ENCODE data around the gene TEAD1.

TEAD1 gene

DNA sequence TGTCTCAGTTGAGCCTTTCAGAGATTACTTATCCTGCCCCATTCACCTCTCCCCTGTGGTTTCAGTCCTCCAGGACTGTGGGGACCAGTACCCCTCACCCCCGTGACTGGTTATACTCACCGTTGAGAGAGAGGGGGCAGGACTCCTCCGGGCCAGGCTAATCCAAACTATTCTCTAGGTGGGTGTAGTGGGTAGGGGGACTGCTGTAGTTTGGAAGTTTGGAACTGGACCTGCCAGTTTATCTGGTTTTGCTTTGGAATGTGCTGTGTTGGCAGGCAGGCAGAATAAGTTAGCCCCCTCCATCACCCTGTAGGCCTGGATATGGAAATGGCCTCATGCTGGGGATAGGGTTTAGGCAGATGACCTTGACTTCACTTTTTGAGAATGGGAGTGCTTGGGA lies 13.5 kb downstream of the TEAD1 start:
- no peak for DNase-seq

GRCh38 chr11:12689029-12689755 lies 15.0 kb downstream of the TEAD1 start:
- no peak for DNase-seq

- no peak for DNase-seq
Observed at GRCh38 chr11:12690663-12691062, 16.4 kb downstream of the TEAD1 start.

- no peak for DNase-seq
Observed at GRCh38 chr11:12691473-12691872, 17.3 kb downstream of the TEAD1 start.

DNA sequence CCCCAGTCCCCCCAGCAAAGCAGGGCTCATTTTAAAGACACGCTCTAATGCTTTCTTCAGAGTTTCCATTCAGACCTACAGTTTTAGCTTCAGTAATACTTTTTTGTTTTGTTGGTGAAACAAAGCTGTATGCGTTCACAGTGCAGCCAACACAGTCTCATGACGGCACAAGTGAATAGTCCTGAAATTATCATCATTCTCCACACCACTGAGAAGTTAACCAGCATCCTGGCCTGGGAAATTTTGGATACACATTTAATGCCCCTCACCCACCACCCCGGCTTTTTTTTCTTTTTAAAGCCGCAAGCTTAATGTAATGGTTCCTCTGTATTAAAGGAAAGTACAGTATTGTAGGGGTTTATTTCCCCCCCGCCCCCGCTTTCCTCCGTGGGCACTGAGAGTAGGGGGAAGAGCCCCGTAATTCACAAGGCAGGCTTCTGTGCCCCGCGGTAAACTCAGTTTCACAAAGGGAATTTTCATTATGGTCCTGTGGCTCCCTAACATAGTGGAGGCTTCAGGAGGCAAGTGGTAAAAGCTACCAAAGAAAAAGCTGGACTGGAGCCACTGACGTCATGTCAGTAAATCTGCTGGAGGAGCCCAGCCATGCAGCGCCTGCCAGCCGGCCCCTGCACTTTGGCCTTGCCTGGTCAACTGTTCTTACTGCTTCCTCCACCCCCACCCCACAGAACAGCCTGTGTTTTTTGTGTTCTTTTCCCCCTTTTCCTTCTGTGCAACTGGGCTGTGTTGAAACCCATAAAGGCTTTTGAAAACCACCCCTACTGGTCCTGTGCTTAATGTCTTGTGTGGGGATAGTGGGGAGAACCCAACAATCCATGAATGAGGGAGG lies 18.2 kb downstream of the TEAD1 start:
- DNase-seq, result no peak

DNA sequence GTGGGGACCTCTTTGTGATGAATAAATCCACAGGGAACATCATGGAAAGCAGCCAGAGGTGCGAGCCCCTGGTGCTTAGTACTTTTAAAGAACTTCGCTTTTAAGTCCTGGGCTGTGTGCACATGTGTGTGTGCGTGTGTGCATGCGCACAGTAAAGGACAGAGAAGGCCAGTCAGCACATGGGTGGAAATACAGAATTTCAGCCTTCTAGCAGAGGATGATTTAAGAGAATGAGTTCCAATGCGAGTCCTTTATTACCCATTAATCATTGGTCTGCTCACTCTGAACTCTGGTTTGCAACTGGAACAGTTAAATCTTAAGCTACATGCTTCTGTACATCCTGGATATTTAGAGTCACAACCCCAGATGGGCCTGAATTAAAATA lies 18.9 kb downstream of the TEAD1 start:
- DNase-seq, result no peak

DNA sequence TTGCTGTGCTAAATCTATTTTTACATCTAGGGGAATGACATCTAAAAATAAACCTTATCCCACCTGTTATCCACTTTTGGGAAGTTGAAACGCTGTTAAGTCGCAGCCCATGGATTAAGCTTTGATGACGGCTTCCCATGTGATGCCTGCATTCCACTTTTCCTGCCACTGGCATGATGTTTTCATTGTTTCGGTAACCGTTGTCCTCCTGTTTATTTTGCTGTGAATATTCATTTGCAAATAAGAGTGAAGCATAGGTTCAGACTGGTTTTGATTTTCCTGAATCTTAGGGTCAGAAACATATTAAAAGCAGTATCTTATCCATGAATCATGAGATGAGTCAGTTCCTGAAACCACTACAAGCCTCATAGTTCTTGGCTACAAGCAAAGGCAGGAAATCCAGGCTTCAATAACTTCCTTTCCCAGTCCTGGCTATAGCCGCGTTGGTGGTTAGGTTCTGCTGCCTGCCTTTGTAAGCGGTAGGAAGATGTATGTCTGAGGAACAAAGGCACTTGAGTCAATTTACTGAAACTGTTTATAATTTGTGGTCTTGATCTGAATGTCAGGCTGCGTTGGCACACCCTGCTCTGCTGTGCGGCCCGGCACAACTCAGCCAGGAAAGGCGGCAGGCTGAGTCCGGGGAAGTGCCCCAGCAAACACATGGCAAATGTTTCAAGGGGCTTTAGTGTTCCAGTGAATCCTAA lies 19.4 kb downstream of the TEAD1 start:
- no peak for DNase-seq

- DNase-seq, result no peak
Observed at GRCh38 chr11:12694183-12694531, 19.9 kb downstream of the TEAD1 start.

GRCh38 chr11:12695221-12695794 lies 21.1 kb downstream of the TEAD1 start:
- DNase-seq, result no peak

- no peak for DNase-seq
Observed at GRCh38 chr11:12695873-12696272, 21.7 kb downstream of the TEAD1 start.

DNA sequence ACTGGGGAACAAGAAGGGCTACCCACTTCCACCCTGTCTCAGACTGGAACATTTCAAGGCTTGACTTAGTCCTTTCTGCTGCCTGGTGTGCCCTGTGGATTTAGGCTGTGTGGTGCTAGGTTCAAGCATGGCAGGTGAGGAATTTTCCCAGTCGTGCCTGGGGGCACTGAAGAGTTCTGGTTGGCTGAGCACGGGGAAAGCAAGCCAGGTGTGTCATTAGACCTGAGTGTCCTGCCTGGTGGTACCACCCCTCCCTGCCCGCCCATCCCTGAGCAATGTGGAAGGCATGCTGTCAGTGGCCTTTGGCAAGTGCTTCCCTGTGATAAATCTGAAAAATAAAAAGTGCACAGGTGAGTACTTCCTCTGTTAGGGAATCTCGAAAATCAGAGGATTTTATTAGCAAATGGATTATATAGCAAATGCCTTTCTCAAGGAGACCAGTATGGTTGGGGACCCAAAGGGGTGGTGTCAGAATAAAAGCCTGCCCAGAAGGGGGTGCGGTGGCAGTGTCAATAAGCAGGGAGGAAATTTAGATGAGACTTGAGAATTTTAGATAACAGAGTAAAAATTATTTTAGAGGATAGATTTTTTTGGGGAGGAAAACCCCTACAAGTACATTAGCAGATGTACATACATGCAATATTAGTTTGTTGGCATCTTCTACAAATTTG lies 22.8 kb downstream of the TEAD1 start:
- DNase-seq, result no peak

DNA sequence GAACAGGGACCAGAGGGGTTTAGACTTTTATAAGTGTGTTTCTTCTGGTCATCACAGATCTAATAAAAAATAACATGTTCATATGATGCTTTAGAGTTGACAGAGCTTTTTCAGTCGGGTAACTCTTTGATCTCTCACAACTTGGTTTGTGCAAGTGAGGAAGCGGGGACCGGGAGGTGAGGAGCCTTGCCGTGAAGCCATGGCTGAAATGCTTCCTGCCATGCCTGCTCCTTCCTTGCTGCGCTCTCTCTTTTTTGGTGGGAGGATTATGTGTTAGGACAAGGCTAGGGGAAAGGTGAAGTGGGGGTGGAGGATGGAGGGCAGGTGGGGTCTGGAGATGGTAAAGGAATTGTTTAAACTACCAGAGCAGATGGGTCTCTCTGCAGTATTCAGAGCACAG lies 23.8 kb downstream of the TEAD1 start:
- no peak for DNase-seq

DNA sequence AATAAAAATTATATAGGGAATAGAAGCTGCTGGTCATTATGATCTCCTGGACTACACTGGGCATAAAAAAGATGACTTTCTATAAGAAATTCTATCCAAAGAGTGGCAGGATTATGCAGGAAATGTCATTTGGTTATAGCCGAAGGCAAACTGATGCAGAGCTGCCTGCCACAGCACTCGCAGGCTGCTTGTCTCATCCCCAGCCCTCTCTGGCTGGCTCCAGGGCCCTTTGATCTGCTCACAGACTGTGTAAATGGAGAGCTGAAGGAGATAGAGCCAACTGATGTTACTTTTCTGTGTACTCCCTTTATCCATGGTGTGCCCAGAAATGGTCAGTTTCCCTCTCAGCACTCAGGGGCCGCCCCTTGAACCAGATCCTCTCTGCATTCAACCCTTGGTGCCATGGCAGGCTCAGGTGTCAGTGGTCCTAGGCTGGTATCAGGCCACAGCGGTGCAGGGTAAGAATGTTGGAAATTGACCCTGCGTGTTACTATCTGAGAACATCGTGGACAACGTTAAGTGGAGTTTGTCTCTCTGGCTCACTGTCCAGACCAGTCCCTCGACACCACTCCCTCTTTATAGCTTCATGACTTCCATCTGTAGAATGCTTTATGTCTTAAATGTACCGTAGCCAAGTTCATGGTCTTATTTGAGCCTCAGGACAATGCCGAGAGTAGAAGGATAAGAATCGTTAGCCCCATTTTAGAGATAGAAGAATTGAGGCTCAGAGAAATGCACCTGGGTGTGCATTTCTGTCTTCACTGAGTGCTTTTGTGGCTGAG lies 27.8 kb downstream of the TEAD1 start:
- DNase-seq, result no peak

GRCh38 chr11:12702999-12703453 lies 28.8 kb downstream of the TEAD1 start:
- no peak for DNase-seq

- no peak for DNase-seq
Observed at GRCh38 chr11:12704049-12704448, 29.8 kb downstream of the TEAD1 start.

GRCh38 chr11:12705874-12706273 lies 31.7 kb downstream of the TEAD1 start:
- no peak for DNase-seq

GRCh38 chr11:12706545-12707499 lies 32.6 kb downstream of the TEAD1 start:
- DNase-seq, result no peak

GRCh38 chr11:12707500-12707880 lies 33.3 kb downstream of the TEAD1 start:
- no peak for DNase-seq

DNA sequence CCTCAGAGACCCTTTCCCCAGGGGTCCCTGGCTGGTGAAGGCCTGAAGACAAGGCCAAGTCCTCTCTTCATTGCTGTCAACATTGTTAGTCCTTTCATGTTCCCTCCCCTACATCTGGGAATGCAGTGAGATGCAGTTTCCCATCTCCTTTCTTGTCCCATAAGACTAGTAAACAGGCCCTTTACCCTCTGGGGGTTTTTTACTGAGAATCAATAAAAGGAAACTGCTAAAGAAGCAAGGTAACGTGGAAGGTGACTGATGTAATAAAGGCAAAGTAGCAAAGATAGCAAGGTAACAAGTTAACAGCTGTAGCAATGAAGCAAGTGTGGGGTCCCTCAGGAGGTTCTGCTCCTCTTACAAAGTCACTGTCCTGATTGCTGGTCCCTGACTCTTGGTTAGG lies 37.3 kb downstream of the TEAD1 start:
- DNase-seq, result no peak

DNA sequence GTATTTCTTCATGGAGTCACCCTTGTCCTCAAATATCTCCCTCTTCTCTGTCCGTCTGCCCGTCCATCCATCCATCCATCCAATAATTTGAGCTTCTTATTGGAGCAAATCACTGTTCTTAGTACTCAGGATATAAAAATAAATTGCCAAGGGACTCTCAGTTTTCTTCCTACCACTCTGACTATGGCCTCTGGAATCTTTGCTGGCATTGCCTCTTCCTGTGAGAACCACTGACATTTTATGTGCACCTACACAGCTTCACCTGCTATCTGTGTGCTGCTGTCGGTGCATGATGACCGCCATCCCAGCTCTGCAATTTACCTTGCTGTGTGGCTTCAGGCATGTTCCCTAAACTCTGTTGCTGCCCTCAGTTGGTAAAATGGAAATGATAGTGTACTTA lies 37.9 kb downstream of the TEAD1 start:
- DNase-seq, result no peak

- DNase-seq, result no peak
Observed at GRCh38 chr11:12715131-12715530, 40.9 kb downstream of the TEAD1 start.

All from activated effector memory CD4-positive, alpha-beta T cell treated with anti-CD3 and anti-CD28 coated beads, Interleukin-2, amount 50 U/mL, for 16 hours (primary cell).